K562 (cell line): ENCODE measurements around the gene ANKLE1. TPM values are rescaled to one million over a fixed set of nuclear protein-coding genes. Genes with fewer than 3 reads are reported as not detected.

Source experiments
- ATF1 ChIP-seq, 2 experiments: fragments of 450-650 bp in 1 of 2; IDR thresholded peaks; 2 replicates each; pipeline ENCODE4 v1.6.1; 2016; ENCODE audit warnings: missing compliant biosample characterization in 1 of 2, missing genetic modification characterization in 1 of 2
- E2F3 ChIP-seq: fragments of 250-450 bp; sonication (Bioruptor Pico); IDR thresholded peaks from 2 replicates; pipeline ENCODE4 v1.4.0; 2020; ENCODE audit warnings: mild to moderate bottlenecking
- HDAC2 ChIP-seq: fragments of 450-650 bp; IDR thresholded peaks from 2 replicates; pipeline ENCODE4 v1.6.1; 2016; ENCODE audit warnings: mild to moderate bottlenecking
- HDAC8 ChIP-seq: fragments of 450-650 bp; IDR thresholded peaks from 2 replicates; pipeline ENCODE4 v1.6.1; 2016; ENCODE audit warnings: mild to moderate bottlenecking, missing genetic modification characterization, moderate library complexity, missing compliant biosample characterization
- HDGF ChIP-seq: fragments of 450-650 bp; IDR thresholded peaks from 2 replicates; pipeline ENCODE4 v1.6.1; 2016
- HNRNPUL1 ChIP-seq: fragments of 200-400 bp; formaldehyde crosslinking; IDR thresholded peaks from 2 replicates; pipeline ENCODE4 v1.6.1; 2017; ENCODE audit warnings: low read length
- JUN ChIP-seq, 2 experiments: sonication (generic) in 1 of 2; formaldehyde crosslinking in 1 of 2; IDR thresholded peaks; 2 replicates each; pipeline versions ENCODE4 v1.6.1 to v1.8.0; 2012 to 2022; ENCODE audit warnings: borderline replicate concordance in 2 of 2, mild to moderate bottlenecking in 2 of 2, improper control_type of control experiment in 1 of 2, low read depth in 1 of 2, low read length in 1 of 2, missing genetic modification reagents in 1 of 2
- MAFF ChIP-seq: IDR thresholded peaks from 2 replicates; pipeline ENCODE4 v1.6.1; 2012; ENCODE audit warnings: low read length, improper control_type of control experiment
- NFRKB ChIP-seq: fragments of 450-650 bp; IDR thresholded peaks from 2 replicates; pipeline ENCODE4 v1.6.1; 2016; ENCODE audit warnings: low read depth
- PURB ChIP-seq: sonication (generic); formaldehyde crosslinking; IDR thresholded peaks from 2 replicates; pipeline ENCODE4 v1.9.0; 2021; ENCODE audit warnings: low read depth, mild to moderate bottlenecking, missing genetic modification reagents
- PYGO2 ChIP-seq: fragments of 450-650 bp; IDR thresholded peaks from 2 replicates; pipeline ENCODE4 v1.6.1; 2016; ENCODE audit warnings: mild to moderate bottlenecking, missing genetic modification characterization, moderate library complexity, missing compliant biosample characterization
- RREB1 ChIP-seq: fragments of 250-450 bp; sonication (Bioruptor Pico); IDR thresholded peaks from 2 replicates; pipeline ENCODE4 v1.4.0; 2020
- SAP30 ChIP-seq: fragments of 200-600 bp; sonication (generic); IDR thresholded peaks from 2 replicates; pipeline ENCODE4 v1.6.1; 2012; ENCODE audit warnings: borderline replicate concordance, low read depth, mild to moderate bottlenecking, moderate library complexity, low read length, control low read depth, inconsistent platforms; ENCODE audit not compliant: insufficient read depth, poor library complexity, severe bottlenecking
- TEAD1 ChIP-seq, 2 experiments: fragments of 450-650 bp in 1 of 2; sonication (generic) in 1 of 2; formaldehyde crosslinking; IDR thresholded peaks; 2 replicates each; pipeline versions ENCODE4 v1.4.0 to v1.8.0; 2020 to 2022; ENCODE audit warnings: mild to moderate bottlenecking in 2 of 2, missing genetic modification reagents in 1 of 2
- TSHZ1 ChIP-seq: fragments of 250-450 bp; sonication (Bioruptor Pico); IDR thresholded peaks from 2 replicates; pipeline ENCODE4 v1.4.0; 2020; ENCODE audit warnings: mild to moderate bottlenecking, moderate library complexity
- ZNF785 ChIP-seq: fragments of 250-450 bp; sonication (Bioruptor Pico); IDR thresholded peaks from 2 replicates; pipeline ENCODE4 v1.4.0; 2020; ENCODE audit warnings: mild to moderate bottlenecking
- polyA plus RNA-seq, 8 experiments: library from polyadenylated mRNA; depleted of rRNA in 4 of 8; stranded (reverse) in 5 of 8; unstranded in 3 of 8; fragments of >200 nt; fragmentation: Nextera tagmentation in 2 of 8; fragmentation: Illumina TruSeq in 1 of 8; extraction: Ambion mirVana in 2 of 8; extraction: Trizol in 1 of 8; gene quantifications; 2 replicates each; pipeline versions ENCODE4 v1.2.1 to v1.2.3, GENCODE V29; 2011 to 2014; ENCODE audit warnings: inconsistent platforms in 1 of 8, missing spikeins in 1 of 8
- total RNA-seq, 7 experiments: library from RNA; depleted of rRNA in 6 of 7; stranded (reverse); fragments of >200 nt in 6 of 7; fragmentation: Illumina TruSeq in 2 of 7; extraction: Trizol in 2 of 7; gene quantifications; 2 replicates each; pipeline versions ENCODE4 v1.2.1 to v1.2.3, GENCODE V29; 2011 to 2021; ENCODE audit warnings: low replicate concordance in 1 of 7

Gene ANKLE1
- total and polyA plus RNA-seq, 9 of the 15 experiments (the other 6 are each of a cell fraction or from before 2014, with no cell fraction given): 0.63 to 9.2 (median 2.9) TPM

GRCh38 chr19:17248011-17248776, 33.5 kb upstream of the ANKLE1 start (continued):
- TF ChIP-seq HNRNPUL1: no peak
- no peak for TF ChIP-seq E2F3
- no peak for TF ChIP-seq JUN (IDR thresholded peaks at IDR 0.05; ENCODE audit: borderline replicate concordance, low read depth, low read length)
- TF ChIP-seq JUN (CRISPR knock-in tag; IDR thresholded peaks at IDR 0.05; ENCODE audit: borderline replicate concordance): no peak
- no peak for TF ChIP-seq SAP30
- TF ChIP-seq MAFF: no peak
- TF ChIP-seq ATF1 (CRISPR knock-in tag; IDR thresholded peaks at IDR 0.05): no peak
- TF ChIP-seq ATF1 (tag; IDR thresholded peaks at IDR 0.05): no peak
- no peak for TF ChIP-seq TSHZ1 (CRISPR knock-in tag)
- no peak for TF ChIP-seq ZNF785 (CRISPR knock-in tag)
- no peak for TF ChIP-seq RREB1 (CRISPR knock-in tag)
- no peak for TF ChIP-seq PURB (CRISPR knock-in tag)
- no peak for TF ChIP-seq TEAD1 (CRISPR knock-in tag; IDR thresholded peaks at IDR 0.05)
- TF ChIP-seq NFRKB: no peak
- no peak for TF ChIP-seq HDGF
- no peak for TF ChIP-seq HDAC8 (tag)
- TF ChIP-seq HDAC2: no peak
- no peak for TF ChIP-seq PYGO2
